OCI-LY1 (cell line): ENCODE measurements around the gene ZBTB3.

Experiments
- H2AFZ ChIP-seq: fragments of 200-600 bp; sonication (generic), shearing (Covaris generic); 2 replicates; pipeline ENCODE4 v1.6.0; 2014; ENCODE audit warnings: antibody characterized with exemption, mild to moderate bottlenecking, low read length
- H3F3A ChIP-seq: fragments of 200-600 bp; sonication (generic), shearing (Covaris generic); 2 replicates; pipeline ENCODE4 v1.6.0; 2014; ENCODE audit warnings: mild to moderate bottlenecking, antibody characterized with exemption, low read length, moderate library complexity; ENCODE audit not compliant: insufficient read depth
- H3K27ac ChIP-seq: fragments of 200-600 bp; sonication (generic); 2 replicates; pipeline ENCODE4 v1.5.1; 2014; ENCODE audit warnings: low read length, mixed run types, mild to moderate bottlenecking, low read depth; ENCODE audit not compliant: poor library complexity, severe bottlenecking
- H3K27me3 ChIP-seq: fragments of 200-600 bp; sonication (generic); 2 replicates; pipeline ENCODE4 v1.6.0; 2014; ENCODE audit warnings: antibody characterized with exemption, mild to moderate bottlenecking, low read length, moderate library complexity; ENCODE audit not compliant: insufficient read depth
- H3K36me3 ChIP-seq: fragments of 200-600 bp; sonication (generic); 2 replicates; pipeline ENCODE4 v1.6.1; 2014; ENCODE audit warnings: mild to moderate bottlenecking, antibody characterized with exemption, low read length, moderate library complexity, mixed read lengths; ENCODE audit not compliant: insufficient read depth
- H3K4me1 ChIP-seq: fragments of 200-600 bp; sonication (generic); 2 replicates; pipeline ENCODE4 v1.5.1; 2014; ENCODE audit warnings: mild to moderate bottlenecking, low read length, moderate library complexity; ENCODE audit not compliant: insufficient read depth, severe bottlenecking
- H3K4me2 ChIP-seq: fragments of 200-600 bp; sonication (generic), shearing (Covaris generic); 2 replicates; pipeline ENCODE4 v1.6.1; 2014; ENCODE audit warnings: low read length
- H3K4me3 ChIP-seq: fragments of 200-600 bp; sonication (generic); 2 replicates; pipeline ENCODE4 v1.5.1; 2014; ENCODE audit warnings: low read length, low read depth, mild to moderate bottlenecking, mixed read lengths; ENCODE audit not compliant: poor library complexity, severe bottlenecking
- H3K79me2 ChIP-seq: fragments of 200-600 bp; shearing (Covaris generic); 2 replicates; pipeline ENCODE4 v1.6.1; 2016; ENCODE audit warnings: mixed run types, low read length, mixed read lengths; ENCODE audit not compliant: insufficient read depth
- H3K9ac ChIP-seq: fragments of 200-600 bp; sonication (generic), shearing (Covaris generic); 2 replicates; pipeline ENCODE4 v1.6.1; 2014; ENCODE audit warnings: mild to moderate bottlenecking, low read length, mixed read lengths
- H3K9me2 ChIP-seq: fragments of 200-600 bp; sonication (generic), shearing (Covaris generic); 2 replicates; pipeline ENCODE4 v1.6.1; 2014; ENCODE audit warnings: low read depth, mild to moderate bottlenecking, low read length, mixed read lengths
- H3K9me3 ChIP-seq: fragments of 200-600 bp; shearing (Covaris generic); 2 replicates; pipeline ENCODE4 v1.6.1; 2014; ENCODE audit warnings: low read length, mixed read lengths
- H4K20me1 ChIP-seq: fragments of 200-600 bp; sonication (generic), shearing (Covaris generic); 2 replicates; pipeline ENCODE4 v1.6.0; 2016; ENCODE audit warnings: mild to moderate bottlenecking, low read length; ENCODE audit not compliant: insufficient read depth
- EZH2 ChIP-seq: fragments of 200-600 bp; sonication (generic), shearing (Covaris generic); IDR thresholded peaks from 2 replicates; pipeline ENCODE4 v1.8.0; 2017; ENCODE audit warnings: borderline replicate concordance, mixed run types, mild to moderate bottlenecking, antibody characterized with exemption, low read length, moderate library complexity, mixed read lengths
- TF ChIP-seq, protein P1 (sequence below): fragments of 200-600 bp; sonication (generic), shearing (Covaris generic); IDR thresholded peaks from 2 replicates; pipeline ENCODE4 v1.5.1; 2017; ENCODE audit warnings: mild to moderate bottlenecking, antibody characterized with exemption, low read length, moderate library complexity, mixed read lengths

The ZBTB3 gene

DNA sequence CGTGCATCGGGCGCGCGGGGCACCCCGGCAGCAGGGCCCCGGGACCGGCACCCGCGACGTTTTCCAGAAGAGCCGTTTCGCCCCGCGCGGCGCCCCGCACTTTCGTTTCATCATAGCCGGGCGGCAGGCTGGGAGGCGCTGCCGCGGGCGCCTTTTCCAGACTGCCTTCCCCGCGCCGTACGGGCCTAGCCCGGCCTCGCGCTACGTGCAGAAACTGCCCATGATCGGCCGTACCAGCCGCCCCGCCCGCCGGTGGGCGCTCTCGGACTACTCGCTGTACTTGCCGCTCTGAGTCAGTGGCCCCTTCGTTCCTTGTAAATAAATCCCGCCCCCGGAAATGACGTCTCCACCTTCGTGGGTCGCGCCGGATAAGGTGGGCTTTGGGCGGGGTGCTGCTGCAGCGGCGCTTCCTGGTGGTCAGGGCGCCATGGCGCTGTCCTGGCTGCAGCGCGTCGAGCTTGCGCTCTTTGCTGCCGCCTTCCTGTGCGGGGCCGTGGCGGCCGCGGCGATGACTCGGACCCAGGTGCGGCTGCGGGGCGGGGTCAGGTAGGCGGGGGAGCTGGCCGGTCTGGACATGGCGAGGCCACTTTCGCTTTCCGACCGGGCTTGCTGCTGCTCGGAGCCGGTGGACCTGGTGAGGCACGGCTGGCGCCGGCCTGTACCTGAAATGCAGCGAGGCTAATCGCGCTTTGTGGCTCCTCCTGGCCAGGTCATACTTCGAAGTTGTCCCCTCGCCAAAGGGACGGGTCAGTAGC, 33.2 kb upstream of the ZBTB3 start, which contains the start of gene TMEM179B:
TMEM179B (plus strand) TSS at position 398 of the 755 bp plus-strand sequence; CDS start at position 428, 30 bp downstream.
- H3K4me3 ChIP-seq, result peak within 1 kb of the TSS; percentile 95
- peak within 1 kb of the TSS; percentile 66 for H3K27ac ChIP-seq
- peaks cover 11% of the 10 kb centered on the region; the same call in 1 of the 2 replicates for H3K79me2 ChIP-seq
- no peaks in the 10 kb centered on the region for H3K27me3 ChIP-seq
- TF ChIP-seq EZH2, result no peak
- TF ChIP-seq, protein P1, sequence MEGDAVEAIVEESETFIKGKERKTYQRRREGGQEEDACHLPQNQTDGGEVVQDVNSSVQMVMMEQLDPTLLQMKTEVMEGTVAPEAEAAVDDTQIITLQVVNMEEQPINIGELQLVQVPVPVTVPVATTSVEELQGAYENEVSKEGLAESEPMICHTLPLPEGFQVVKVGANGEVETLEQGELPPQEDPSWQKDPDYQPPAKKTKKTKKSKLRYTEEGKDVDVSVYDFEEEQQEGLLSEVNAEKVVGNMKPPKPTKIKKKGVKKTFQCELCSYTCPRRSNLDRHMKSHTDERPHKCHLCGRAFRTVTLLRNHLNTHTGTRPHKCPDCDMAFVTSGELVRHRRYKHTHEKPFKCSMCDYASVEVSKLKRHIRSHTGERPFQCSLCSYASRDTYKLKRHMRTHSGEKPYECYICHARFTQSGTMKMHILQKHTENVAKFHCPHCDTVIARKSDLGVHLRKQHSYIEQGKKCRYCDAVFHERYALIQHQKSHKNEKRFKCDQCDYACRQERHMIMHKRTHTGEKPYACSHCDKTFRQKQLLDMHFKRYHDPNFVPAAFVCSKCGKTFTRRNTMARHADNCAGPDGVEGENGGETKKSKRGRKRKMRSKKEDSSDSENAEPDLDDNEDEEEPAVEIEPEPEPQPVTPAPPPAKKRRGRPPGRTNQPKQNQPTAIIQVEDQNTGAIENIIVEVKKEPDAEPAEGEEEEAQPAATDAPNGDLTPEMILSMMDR, result peak; percentile 39
- peak within 1 kb of the TSS; percentile 92 for H3K9ac ChIP-seq
- no peak within 1 kb of the TSS for H2AFZ ChIP-seq
- H3K4me1 ChIP-seq, result peaks cover 46% of the 10 kb centered on the region
- no peaks in the 10 kb centered on the region for H3K9me2 ChIP-seq
- no peaks in the 10 kb centered on the region for H4K20me1 ChIP-seq
- peak within 1 kb of the TSS; percentile 98 for H3K4me2 ChIP-seq
- H3K9me3 ChIP-seq, result no peaks in the 10 kb centered on the region
- no peaks in the 10 kb centered on the region for H3F3A ChIP-seq
- peaks cover 30% of the 10 kb centered on the region; the same call in 1 of the 2 replicates for H3K36me3 ChIP-seq

DNA sequence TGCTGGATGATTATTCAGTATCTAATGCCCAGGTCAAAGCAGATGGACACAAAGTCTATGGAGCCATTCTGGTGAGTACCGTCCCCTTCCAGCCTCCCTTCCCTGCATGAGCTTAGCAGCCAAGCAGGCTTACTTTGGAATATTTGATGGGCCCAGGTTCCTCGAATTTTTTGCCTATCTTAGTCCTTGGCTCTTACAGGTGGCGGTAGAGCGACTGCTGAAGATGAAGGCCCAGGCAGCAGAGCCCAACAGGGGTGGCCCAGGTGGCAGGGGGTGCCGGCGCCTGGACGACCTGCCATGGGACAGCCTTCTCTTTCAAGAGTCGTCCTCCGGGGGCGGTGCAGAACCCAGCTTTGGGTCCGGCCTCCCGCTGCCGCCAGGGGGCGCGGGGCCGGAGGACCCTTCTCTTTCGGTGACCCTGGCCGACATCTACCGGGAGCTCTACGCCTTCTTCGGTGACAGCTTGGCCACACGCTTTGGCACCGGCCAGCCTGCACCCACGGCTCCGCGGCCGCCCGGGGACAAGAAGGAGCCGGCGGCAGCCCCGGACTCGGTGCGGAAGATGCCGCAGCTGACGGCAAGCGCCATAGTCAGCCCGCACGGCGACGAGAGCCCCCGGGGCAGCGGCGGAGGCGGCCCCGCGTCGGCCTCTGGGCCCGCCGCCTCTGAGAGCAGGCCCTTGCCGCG, 32.5 kb upstream of the ZBTB3 start:
- H3K4me1 ChIP-seq, result peaks cover 43% of the 10 kb centered on the region
- H3K27me3 ChIP-seq, result no peaks in the 10 kb centered on the region
- H3K4me3 ChIP-seq, result peak overlapping the region; percentile 95
- peak overlapping the region; percentile 98 for H3K4me2 ChIP-seq
- H3K27ac ChIP-seq, result peak overlapping the region; percentile 66
- H3K9me2 ChIP-seq, result no peaks in the 10 kb centered on the region
- peak overlapping the region; percentile 92 for H3K9ac ChIP-seq
- H3K79me2 ChIP-seq, result peaks cover 11% of the 10 kb centered on the region; the same call in 1 of the 2 replicates
- no peaks in the 10 kb centered on the region for H4K20me1 ChIP-seq
- H3K36me3 ChIP-seq, result peaks cover 34% of the 10 kb centered on the region; the same call in 1 of the 2 replicates
- H3F3A ChIP-seq, result no peaks in the 10 kb centered on the region
- no peaks in the 10 kb centered on the region for H3K9me3 ChIP-seq
- TF ChIP-seq, protein P1, result peak; percentile 91
- TF ChIP-seq EZH2, result no peak
- no peak overlapping the region for H2AFZ ChIP-seq

GRCh38 chr11:62782753-62783152, 28.8 kb upstream of the ZBTB3 start:
- H3K27ac ChIP-seq, result no peak overlapping the region
- no peaks in the 10 kb centered on the region for H3F3A ChIP-seq
- H2AFZ ChIP-seq, result no peak overlapping the region
- no peaks in the 10 kb centered on the region for H4K20me1 ChIP-seq
- no peaks in the 10 kb centered on the region for H3K9me3 ChIP-seq
- H3K27me3 ChIP-seq, result no peaks in the 10 kb centered on the region
- no peak overlapping the region for H3K9ac ChIP-seq
- no peaks in the 10 kb centered on the region for H3K9me2 ChIP-seq
- TF ChIP-seq, protein P1, result no peak
- no peak for TF ChIP-seq EZH2
- no peaks in the 10 kb centered on the region for H3K79me2 ChIP-seq
- H3K4me1 ChIP-seq, result peaks cover 10% of the 10 kb centered on the region
- no peak overlapping the region for H3K4me3 ChIP-seq
- H3K36me3 ChIP-seq, result peaks cover 15% of the 10 kb centered on the region; the same call in 1 of the 2 replicates
- H3K4me2 ChIP-seq, result no peak overlapping the region
